Osteoblast (primary cell): ENCODE data around the gene SAPCD1. TPM values are rescaled to one million over a fixed set of nuclear protein-coding genes. Genes with fewer than 3 reads are reported as not detected.

Source experiments
- DNase-seq: peaks from one replicate; pipeline ENCODE4 v3.0.0; 2011; ENCODE audit warnings: low spot score, mixed read lengths; ENCODE audit not compliant: insufficient read length; ENCODE audit errors: missing footprints
- H2AFZ ChIP-seq: 2 replicates; pipeline ENCODE4 v1.6.0; 2011; ENCODE audit warnings: mild to moderate bottlenecking, low read length
- H3K27ac ChIP-seq: 2 replicates; pipeline ENCODE4 v1.5.1; 2011; ENCODE audit warnings: mild to moderate bottlenecking, low read depth, low read length, moderate library complexity
- H3K27me3 ChIP-seq: 2 replicates; pipeline ENCODE4 v1.6.0; 2012; ENCODE audit warnings: mild to moderate bottlenecking, control low read depth, inconsistent platforms, low read length, moderate library complexity; ENCODE audit not compliant: insufficient read depth
- H3K36me3 ChIP-seq: 2 replicates; pipeline ENCODE4 v1.5.1; 2011; ENCODE audit warnings: mild to moderate bottlenecking, low read length, control low read depth, moderate library complexity; ENCODE audit not compliant: insufficient read depth
- H3K4me1 ChIP-seq: 2 replicates; pipeline ENCODE4 v1.5.1; 2011; ENCODE audit warnings: mild to moderate bottlenecking, low read length, control low read depth, moderate library complexity; ENCODE audit not compliant: insufficient read depth
- H3K4me2 ChIP-seq: 2 replicates; pipeline ENCODE4 v1.6.0; 2011; ENCODE audit warnings: mild to moderate bottlenecking, low read length; ENCODE audit not compliant: insufficient read depth
- H3K4me3 ChIP-seq: fragments of 200-600 bp; sonication (generic); 3 replicates; pipeline ENCODE4 v1.5.1; 2012; ENCODE audit warnings: mild to moderate bottlenecking, low read length, inconsistent platforms; ENCODE audit not compliant: insufficient read depth
- H3K79me2 ChIP-seq: 2 replicates; pipeline ENCODE4 v1.6.0; 2012; ENCODE audit warnings: mild to moderate bottlenecking, low read length, control low read depth, inconsistent platforms; ENCODE audit not compliant: insufficient read depth
- H3K9me3 ChIP-seq: 2 replicates; pipeline ENCODE4 v1.5.1; 2011; ENCODE audit warnings: low read depth, low read length, control low read depth
- H4K20me1 ChIP-seq: 2 replicates; pipeline ENCODE4 v1.6.0; 2012; ENCODE audit warnings: mild to moderate bottlenecking, low read length, control low read depth; ENCODE audit not compliant: insufficient read depth
- CTCF ChIP-seq: IDR thresholded peaks from 2 replicates; pipeline ENCODE4 v1.5.1; 2011; ENCODE audit warnings: mild to moderate bottlenecking, low read depth, low read length, moderate library complexity; ENCODE audit errors: extremely low read depth
- total RNA-seq: library from RNA; depleted of rRNA; stranded (reverse); fragments of >200 nt; gene quantifications from 2 replicates; pipeline ENCODE4 v1.2.3, GENCODE V29; 2012

Gene SAPCD1
- total RNA-seq, 1 donor: 1.4 TPM

GRCh38 chr6:31763619-31763940 is 1.1 kb downstream of the SAPCD1 start:
- peak; percentile 87 for DNase-seq
- Histone ChIP-seq H3K27ac (no peak overlapping the region), H3K27me3 (no peaks in the 10 kb centered on the region), H3K9me3 (no peaks in the 10 kb centered on the region), H3K4me3 (no peak overlapping the region), H3K79me2 (no peaks in the 10 kb centered on the region), H2AFZ (peak overlapping the region; percentile 1), H4K20me1 (no peaks in the 10 kb centered on the region), H3K4me1 (peaks cover 4% of the 10 kb centered on the region), H3K4me2 (no peak overlapping the region), H3K36me3 (peaks cover 25% of the 10 kb centered on the region)
- TF ChIP-seq CTCF: no peak

GRCh38 chr6:31764198-31764597 is 1.7 kb downstream of the SAPCD1 start:
- Histone ChIP-seq H4K20me1 (no peaks in the 10 kb centered on the region), H3K4me3 (no peak overlapping the region), H3K4me1 (peaks cover 4% of the 10 kb centered on the region), H3K9me3 (no peaks in the 10 kb centered on the region), H3K79me2 (no peaks in the 10 kb centered on the region), H3K27me3 (no peaks in the 10 kb centered on the region), H3K36me3 (peaks cover 22% of the 10 kb centered on the region), H3K4me2 (no peak overlapping the region), H3K27ac (no peak overlapping the region), H2AFZ (no peak overlapping the region)
- no peak for TF ChIP-seq CTCF
- DNase-seq: no peak

GRCh38 chr6:31765559-31765909 is 3.1 kb downstream of the SAPCD1 start:
- Histone ChIP-seq H3K79me2 (no peaks in the 10 kb centered on the region), H3K27ac (no peak overlapping the region), H3K4me2 (no peak overlapping the region), H3K36me3 (peaks cover 11% of the 10 kb centered on the region), H3K4me3 (no peak overlapping the region), H3K9me3 (no peaks in the 10 kb centered on the region), H2AFZ (no peak overlapping the region), H3K27me3 (no peaks in the 10 kb centered on the region), H4K20me1 (no peaks in the 10 kb centered on the region), H3K4me1 (peaks cover 4% of the 10 kb centered on the region)
- DNase-seq: no peak
- TF ChIP-seq CTCF: no peak

GRCh38 chr6:31765910-31766794 is 3.7 kb downstream of the SAPCD1 start:
- Histone ChIP-seq H3K9me3 (no peaks in the 10 kb centered on the region), H3K79me2 (no peaks in the 10 kb centered on the region), H3K27ac (no peak overlapping the region), H3K4me2 (peak overlapping the region; percentile 83), H3K36me3 (peaks cover 9% of the 10 kb centered on the region), H3K4me1 (peaks cover 4% of the 10 kb centered on the region), H2AFZ (peak overlapping the region; percentile 84), H4K20me1 (no peaks in the 10 kb centered on the region), H3K27me3 (no peaks in the 10 kb centered on the region), H3K4me3 (peak overlapping the region; percentile 65)
- peak; percentile 74 for DNase-seq
- TF ChIP-seq CTCF: no peak
